Activated CD4-positive, alpha-beta T cell treated with anti-CD3 and anti-CD28 coated beads, Interleukin-2, amount 10 ng/mL, durations not matched to agents 7 days and 5 days (primary cell): ENCODE measurements around the gene UIMC1. TPM values are rescaled to one million over a fixed set of nuclear protein-coding genes. Genes with fewer than 3 reads are reported as not detected.
"Not testable (repeated sequence)": the region's sequence is repeated elsewhere in the genome, so short reads cannot be mapped to it uniquely, and the experiment has no call there.

ENCODE experiments used
- CTCF ChIA-PET: fragments of 350-600 bp; sonication (Branson Sonifier 250); formaldehyde crosslinking; loops from one replicate; lab custom pipeline; 2021; ENCODE audit warnings: antibody characterized with exemption; lab: Charles Lee
- POLR2A ChIA-PET: fragments of 350-600 bp; sonication (Branson Sonifier 250); formaldehyde crosslinking; loops from one replicate; lab custom pipeline; 2021; ENCODE audit warnings: antibody characterized with exemption; lab: Charles Lee
- DNase-seq: peaks from one replicate; pipeline ENCODE4 v3.0.0-alpha.2; 2020
- H3K27ac Mint-ChIP-seq: one replicate; pipeline ENCODE4 v1.8.0; 2021; ENCODE audit warnings: mild to moderate bottlenecking, moderate library complexity, mixed read lengths
- H3K27me3 Mint-ChIP-seq: one replicate; pipeline ENCODE4 v1.8.0; 2021; ENCODE audit warnings: mixed read lengths
- H3K36me3 Mint-ChIP-seq: one replicate; pipeline ENCODE4 v1.8.0; 2021; ENCODE audit warnings: low read depth, mixed read lengths
- H3K4me1 Mint-ChIP-seq: one replicate; pipeline ENCODE4 v1.8.0; 2021; ENCODE audit warnings: mixed read lengths
- H3K4me3 Mint-ChIP-seq: one replicate; pipeline ENCODE4 v1.8.0; 2021; ENCODE audit warnings: mild to moderate bottlenecking, moderate library complexity, mixed read lengths
- H3K9me3 Mint-ChIP-seq: one replicate; pipeline ENCODE4 v1.8.0; 2021; ENCODE audit warnings: mixed read lengths
- total RNA-seq, 2 experiments: library from RNA; stranded (reverse); gene quantifications; one replicate each; pipeline ENCODE4 v1.2.3, GENCODE V29; 2021

The UIMC1 gene
- 10 to 100 TPM; 49.3 to 53.0 TPM for total RNA-seq

DNA sequence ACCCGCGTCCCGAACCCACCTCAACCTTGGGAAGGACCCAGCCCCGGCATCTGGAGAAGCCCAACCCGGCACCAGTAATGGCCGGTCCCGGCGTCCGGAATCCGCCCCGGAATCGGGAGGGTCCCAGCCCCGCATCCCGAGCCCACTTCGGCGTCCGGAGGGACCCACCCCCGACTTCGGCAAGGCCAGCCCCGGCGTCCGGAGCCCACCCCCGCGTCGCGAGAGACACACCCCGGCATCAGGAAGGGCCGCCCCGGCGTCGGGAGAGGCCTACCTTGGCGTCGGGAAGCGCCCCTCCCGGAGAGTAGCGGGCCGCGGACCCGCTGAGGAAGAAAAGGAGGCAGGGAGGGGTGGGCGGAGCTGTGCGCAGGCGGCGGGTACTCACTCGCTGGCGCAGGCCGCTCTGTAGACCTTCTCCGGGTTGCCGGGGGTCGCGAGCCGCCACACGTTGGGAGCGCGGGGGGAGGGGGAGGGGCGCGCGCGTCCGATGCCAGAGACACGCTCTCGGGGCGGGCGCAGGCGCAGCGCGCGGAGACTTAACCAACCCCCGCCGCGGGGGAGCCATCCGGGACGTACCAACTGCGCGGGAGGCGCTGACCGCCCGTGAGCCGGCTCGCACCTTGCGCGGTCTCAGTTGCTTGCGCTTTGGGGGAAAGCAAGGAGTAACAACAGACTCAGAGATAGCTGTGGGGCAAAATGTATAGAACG lies at the start of gene UIMC1:
Gene UIMC1, minus strand, starts transcription at position 515 of the 708 bp plus-strand sequence. CDS start 24,164 bp downstream, outside the sequence.
- Mint-ChIP-seq H3K27me3 (no peaks in the 10 kb centered on the region), H3K9me3 (no peaks in the 10 kb centered on the region), H3K36me3 (peaks cover 9% of the 10 kb centered on the region), H3K4me3 (peak within 1 kb of the TSS; percentile 94), H3K27ac (peak within 1 kb of the TSS; percentile 96), H3K4me1 (peaks cover 27% of the 10 kb centered on the region)
- CTCF ChIA-PET = interaction anchor here (0.9 to 2.8 kb wide), 9 partner anchors 9 to 346 kb away, joined by 3 to 11 read pairs (median 6); partner anchors contain the start of gene ZNF346
- POLR2A ChIA-PET = interaction anchor here (0.7 kb wide), 1 partner anchor 591 kb away, joined by 4 read pairs; no protein-coding TSS in a partner anchor
- DNase-seq = peak; percentile 90

GRCh38 chr5:177049285-177049684 lies 42.7 kb upstream of the UIMC1 start:
- CTCF ChIA-PET = no interaction called here
- Mint-ChIP-seq H3K4me3 (no peak overlapping the region), H3K27me3 (no peaks in the 10 kb centered on the region), H3K9me3 (no peaks in the 10 kb centered on the region), H3K27ac (no peak overlapping the region), H3K4me1 (no peaks in the 10 kb centered on the region), H3K36me3 (peaks cover 31% of the 10 kb centered on the region)
- no peak for DNase-seq
- POLR2A ChIA-PET = no interaction called here

- H3K27ac Mint-ChIP-seq, DNase-seq, H3K4me1 Mint-ChIP-seq, POLR2A ChIA-PET, CTCF ChIA-PET, H3K27me3 Mint-ChIP-seq, H3K9me3 Mint-ChIP-seq, H3K4me3 Mint-ChIP-seq: not testable (repeated sequence)
- H3K36me3 Mint-ChIP-seq = peaks cover 36% of the 10 kb centered on the region
These were observed 42.0 kb upstream of the UIMC1 start for GRCh38 chr5:177048531-177048930.

GRCh38 chr5:177045631-177046030 lies 39.1 kb upstream of the UIMC1 start:
- DNase-seq = no peak
- Mint-ChIP-seq H3K36me3 (peaks cover 41% of the 10 kb centered on the region), H3K27ac (no peak overlapping the region), H3K9me3 (no peaks in the 10 kb centered on the region), H3K4me1 (no peaks in the 10 kb centered on the region), H3K4me3 (no peak overlapping the region), H3K27me3 (no peaks in the 10 kb centered on the region)
- CTCF ChIA-PET = no interaction called here
- POLR2A ChIA-PET = no interaction called here

DNA sequence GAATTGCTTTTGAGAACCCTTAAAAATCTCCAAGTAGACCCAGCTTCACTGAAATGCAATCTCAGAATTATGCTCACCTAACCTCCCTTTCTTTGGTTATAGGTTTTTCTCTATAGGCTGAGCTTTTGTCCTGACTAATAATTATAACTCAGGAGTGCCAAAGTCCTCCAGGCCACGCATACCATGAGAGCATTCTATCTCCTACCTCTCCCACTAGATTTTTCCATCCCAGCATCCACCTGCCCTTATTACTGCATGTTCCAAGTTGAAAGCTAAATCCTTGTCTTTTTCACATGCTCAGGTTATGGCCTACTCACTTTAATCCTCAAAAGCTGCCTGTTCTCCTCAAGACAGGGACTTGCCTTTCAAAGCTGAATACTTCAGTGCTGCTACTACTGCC lies 38.1 kb upstream of the UIMC1 start:
- Mint-ChIP-seq H3K27ac (peak overlapping the region; percentile 62), H3K27me3 (no peaks in the 10 kb centered on the region), H3K36me3 (peaks cover 38% of the 10 kb centered on the region), H3K9me3 (no peaks in the 10 kb centered on the region), H3K4me1 (no peaks in the 10 kb centered on the region), H3K4me3 (no peak overlapping the region)
- DNase-seq = no peak
- ChIA-PET POLR2A (no interaction called here), CTCF (interaction anchor here (1.1 kb wide), 2 partner anchors 13 to 384 kb away, joined by 3 to 4 read pairs; no protein-coding TSS in a partner anchor)

DNA sequence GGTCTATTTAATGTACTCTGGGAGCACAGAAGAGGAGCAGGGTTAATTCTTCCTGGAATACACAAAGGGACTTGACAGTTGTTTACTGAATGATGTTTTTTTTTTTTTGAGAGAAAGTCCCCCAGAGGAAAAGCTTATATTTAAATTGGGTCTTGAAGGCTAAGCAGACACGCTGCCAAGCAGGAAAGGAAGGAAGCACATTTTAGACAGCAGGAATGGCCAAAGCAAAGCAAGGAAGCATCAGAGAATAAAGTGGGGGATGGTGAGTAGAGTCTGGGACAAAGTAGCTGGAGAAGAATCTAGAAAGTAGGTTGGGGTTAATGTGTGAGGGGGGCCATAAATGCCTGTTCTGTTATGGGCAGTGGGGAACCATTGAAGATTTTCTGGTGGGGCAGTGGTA lies 37.4 kb upstream of the UIMC1 start:
- no peak overlapping the region for H3K4me3 Mint-ChIP-seq
- H3K27ac Mint-ChIP-seq = no peak overlapping the region
- POLR2A ChIA-PET = no interaction called here
- H3K4me1 Mint-ChIP-seq = no peaks in the 10 kb centered on the region
- H3K36me3 Mint-ChIP-seq = peaks cover 43% of the 10 kb centered on the region
- no peaks in the 10 kb centered on the region for H3K27me3 Mint-ChIP-seq
- CTCF ChIA-PET = interaction anchor here (0.6 to 1.4 kb wide), 5 partner anchors 14 to 361 kb away, joined by 3 to 4 read pairs (median 3); no protein-coding TSS in a partner anchor
- DNase-seq = no peak
- H3K9me3 Mint-ChIP-seq = no peaks in the 10 kb centered on the region

- H3K27me3 Mint-ChIP-seq = no peaks in the 10 kb centered on the region
- no peak overlapping the region for H3K4me3 Mint-ChIP-seq
- CTCF ChIA-PET = interaction anchor here (1.4 kb wide), 1 partner anchor 72 kb away, joined by 3 read pairs; no protein-coding TSS in a partner anchor
- no peaks in the 10 kb centered on the region for H3K4me1 Mint-ChIP-seq
- H3K36me3 Mint-ChIP-seq = peaks cover 40% of the 10 kb centered on the region
- POLR2A ChIA-PET = no interaction called here
- no peak for DNase-seq
- H3K27ac Mint-ChIP-seq = no peak overlapping the region
- H3K9me3 Mint-ChIP-seq = no peaks in the 10 kb centered on the region
These were observed 36.5 kb upstream of the UIMC1 start for GRCh38 chr5:177043114-177043513.

DNA sequence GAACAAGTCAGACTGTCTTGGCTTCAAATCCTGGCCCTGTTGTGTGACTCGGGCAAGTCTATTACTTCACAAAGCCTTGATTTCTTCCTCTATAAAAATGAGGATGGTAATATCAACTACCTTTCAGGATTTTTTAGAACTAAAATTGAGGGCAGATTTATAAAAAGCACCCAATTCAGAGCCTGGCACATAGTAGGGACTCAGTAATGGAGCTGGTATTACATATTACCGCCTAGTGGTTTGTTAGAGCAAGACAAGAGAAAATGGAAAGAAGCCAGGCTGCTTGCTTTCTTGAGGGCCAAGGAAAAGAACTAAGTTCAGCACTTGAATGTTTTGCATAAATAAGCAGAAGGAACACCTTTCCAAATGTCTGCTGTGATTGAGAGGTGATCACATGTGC lies 35.4 kb upstream of the UIMC1 start:
- peaks cover 34% of the 10 kb centered on the region for H3K36me3 Mint-ChIP-seq
- no peak overlapping the region for H3K4me3 Mint-ChIP-seq

GRCh38 chr5:177040814-177041420 lies 34.3 kb upstream of the UIMC1 start:
- H3K4me3 Mint-ChIP-seq = no peak overlapping the region
- H3K9me3 Mint-ChIP-seq = no peaks in the 10 kb centered on the region
- ChIA-PET CTCF (no interaction called here), POLR2A (no interaction called here)
- DNase-seq = no peak
- peaks cover 38% of the 10 kb centered on the region for H3K36me3 Mint-ChIP-seq
- peaks cover 7% of the 10 kb centered on the region for H3K4me1 Mint-ChIP-seq
- no peak overlapping the region for H3K27ac Mint-ChIP-seq
- no peaks in the 10 kb centered on the region for H3K27me3 Mint-ChIP-seq

More for the DNA sequence above, 35.4 kb upstream of the UIMC1 start:
- DNase-seq = no peak
- ChIA-PET CTCF (no interaction called here), POLR2A (no interaction called here)
- Mint-ChIP-seq H3K27ac (no peak overlapping the region), H3K27me3 (no peaks in the 10 kb centered on the region), H3K4me1 (no peaks in the 10 kb centered on the region), H3K9me3 (no peaks in the 10 kb centered on the region)

DNA sequence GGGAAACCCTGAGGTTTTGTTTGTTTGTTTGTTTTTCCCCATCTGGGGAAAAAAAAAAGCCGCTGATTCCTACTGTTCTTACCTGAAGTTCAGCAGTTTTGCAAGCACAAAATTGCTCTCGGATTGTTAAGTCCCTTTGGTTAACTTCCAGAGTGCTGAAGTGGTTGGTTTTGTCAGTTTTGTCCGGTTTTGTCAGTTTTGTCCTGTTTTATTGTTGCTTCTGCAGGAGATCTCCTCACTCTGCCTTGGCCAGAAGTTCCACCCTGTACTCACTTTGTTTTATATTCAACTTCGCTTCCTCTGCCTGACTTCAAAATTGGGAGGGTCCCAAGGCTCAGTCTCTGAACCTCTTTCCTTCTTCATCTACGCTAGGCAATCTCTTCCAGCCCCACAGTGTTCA lies 30.3 kb upstream of the UIMC1 start:
- POLR2A ChIA-PET = no interaction called here

GRCh38 chr5:177036443-177036842 lies 29.9 kb upstream of the UIMC1 start:
- peaks cover 35% of the 10 kb centered on the region for H3K36me3 Mint-ChIP-seq
- H3K27me3 Mint-ChIP-seq = no peaks in the 10 kb centered on the region
- peaks cover 16% of the 10 kb centered on the region for H3K4me1 Mint-ChIP-seq
- no peak overlapping the region for H3K27ac Mint-ChIP-seq
- H3K4me3 Mint-ChIP-seq = no peak overlapping the region
- peaks cover 3% of the 10 kb centered on the region for H3K9me3 Mint-ChIP-seq
- no peak for DNase-seq
- ChIA-PET POLR2A (no interaction called here), CTCF (interaction anchor here (1.1 to 1.5 kb wide), 2 partner anchors 9 to 77 kb away, joined by 3 read pairs; no protein-coding TSS in a partner anchor)

More for the DNA sequence above, 30.3 kb upstream of the UIMC1 start:
- Mint-ChIP-seq H3K27ac (no peak overlapping the region), H3K4me3 (no peak overlapping the region), H3K27me3 (no peaks in the 10 kb centered on the region), H3K9me3 (no peaks in the 10 kb centered on the region), H3K36me3 (peaks cover 36% of the 10 kb centered on the region), H3K4me1 (peaks cover 13% of the 10 kb centered on the region)
- CTCF ChIA-PET = interaction anchor here (1.1 kb wide), 1 partner anchor 77 kb away, joined by 3 read pairs; no protein-coding TSS in a partner anchor
- DNase-seq = no peak

GRCh38 chr5:177035976-177036375 lies 29.4 kb upstream of the UIMC1 start:
- peaks cover 5% of the 10 kb centered on the region for H3K9me3 Mint-ChIP-seq

DNA sequence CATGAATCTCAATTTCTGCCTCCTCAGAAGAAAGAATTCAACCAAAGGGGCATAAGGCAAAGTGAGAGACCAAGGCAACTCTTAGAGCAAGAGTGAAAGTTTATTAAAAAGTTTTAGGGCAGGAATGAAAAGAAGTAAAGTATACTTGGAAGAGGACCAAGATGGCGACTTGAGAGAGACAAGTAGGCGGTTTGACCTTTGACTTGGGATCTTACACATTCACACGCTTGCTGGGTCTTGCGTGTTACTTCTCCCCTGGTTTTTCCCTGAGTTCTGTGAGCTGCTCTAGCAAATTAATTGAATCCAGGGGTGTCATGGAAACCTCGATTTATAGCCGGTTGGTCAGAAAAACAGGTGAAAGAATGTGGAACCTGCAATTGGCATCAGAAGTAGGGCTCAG lies 22.9 kb upstream of the UIMC1 start:
- ChIA-PET CTCF (interaction anchor here (1.1 kb wide), 1 partner anchor 9 kb away, joined by 4 read pairs; no protein-coding TSS in a partner anchor), POLR2A (no interaction called here)
- Mint-ChIP-seq H3K27ac (no peak overlapping the region), H3K9me3 (peaks cover 8% of the 10 kb centered on the region), H3K4me1 (peaks cover 20% of the 10 kb centered on the region), H3K36me3 (peaks cover 55% of the 10 kb centered on the region), H3K27me3 (no peaks in the 10 kb centered on the region), H3K4me3 (no peak overlapping the region)
- no peak for DNase-seq

More at GRCh38 chr5:177035976-177036375, 29.4 kb upstream of the UIMC1 start:
- POLR2A ChIA-PET = no interaction called here
- H3K27ac Mint-ChIP-seq = no peak overlapping the region
- CTCF ChIA-PET = interaction anchor here (1.5 kb wide), 1 partner anchor 8 kb away, joined by 3 read pairs; no protein-coding TSS in a partner anchor
- no peaks in the 10 kb centered on the region for H3K27me3 Mint-ChIP-seq
- H3K36me3 Mint-ChIP-seq = peaks cover 34% of the 10 kb centered on the region
- DNase-seq = no peak
- H3K4me1 Mint-ChIP-seq = peaks cover 17% of the 10 kb centered on the region
- no peak overlapping the region for H3K4me3 Mint-ChIP-seq
